Activated CD8-positive, alpha-beta T cell treated with anti-CD3 and anti-CD28 coated beads for 36 hours (primary cell): Measurements from ENCODE around the gene CORO2A. TPM values are rescaled to one million over a fixed set of nuclear protein-coding genes. Genes with fewer than 3 reads are reported as not detected.

Experiments
- ATAC-seq: fragments of 200-7000 bp; cut with Tn5 transposase; one replicate; pipeline ENCODE4 v1.10.0; 2021; ENCODE audit warnings: mild to moderate bottlenecking, moderate library complexity
- CTCF ChIA-PET: fragments of 350-600 bp; sonication (Branson Sonifier 250); formaldehyde crosslinking; loops from one replicate; lab custom pipeline; 2021; ENCODE audit warnings: antibody characterized with exemption; lab: Charles Lee
- POLR2A ChIA-PET: fragments of 350-600 bp; sonication (Branson Sonifier 250); formaldehyde crosslinking; loops from one replicate; lab custom pipeline; 2021; ENCODE audit warnings: antibody characterized with exemption; lab: Charles Lee
- DNase-seq: peaks from one replicate; pipeline ENCODE4 v3.0.0-alpha.2; 2020
- H3K27ac Mint-ChIP-seq: one replicate; pipeline ENCODE4 v1.8.0; 2021; ENCODE audit warnings: mild to moderate bottlenecking, mixed read lengths
- H3K27me3 Mint-ChIP-seq: one replicate; pipeline ENCODE4 v1.8.0; 2021; ENCODE audit warnings: mixed read lengths
- H3K36me3 Mint-ChIP-seq: one replicate; pipeline ENCODE4 v1.8.0; 2021; ENCODE audit warnings: low read depth, mixed read lengths
- H3K4me1 Mint-ChIP-seq: one replicate; pipeline ENCODE4 v1.8.0; 2021; ENCODE audit warnings: low read depth, mixed read lengths
- H3K4me3 Mint-ChIP-seq: one replicate; pipeline ENCODE4 v1.8.0; 2021; ENCODE audit warnings: mild to moderate bottlenecking, moderate library complexity, mixed read lengths
- H3K9me3 Mint-ChIP-seq: one replicate; pipeline ENCODE4 v1.8.0; 2021; ENCODE audit warnings: mixed read lengths
- CTCF ChIP-seq: fragments of 200-600 bp; IDR thresholded peaks from one replicate; pipeline ENCODE4 v1.8.0; 2022; ENCODE audit warnings: antibody characterized with exemption, mild to moderate bottlenecking
- intact Hi-C: fragments of 100-400 bp; cut with micrococcal nuclease; formaldehyde crosslinking; loops from one replicate; pipeline ENCODE4 v1.10.0; 2022
- total RNA-seq, 2 experiments: library from RNA; stranded (reverse); gene quantifications; one replicate each; pipeline ENCODE4 v1.2.3, GENCODE V29; 2021

CORO2A gene
- total RNA-seq, 2 experiments from 2014 or later = 12.2 to 13.4 TPM

DNA sequence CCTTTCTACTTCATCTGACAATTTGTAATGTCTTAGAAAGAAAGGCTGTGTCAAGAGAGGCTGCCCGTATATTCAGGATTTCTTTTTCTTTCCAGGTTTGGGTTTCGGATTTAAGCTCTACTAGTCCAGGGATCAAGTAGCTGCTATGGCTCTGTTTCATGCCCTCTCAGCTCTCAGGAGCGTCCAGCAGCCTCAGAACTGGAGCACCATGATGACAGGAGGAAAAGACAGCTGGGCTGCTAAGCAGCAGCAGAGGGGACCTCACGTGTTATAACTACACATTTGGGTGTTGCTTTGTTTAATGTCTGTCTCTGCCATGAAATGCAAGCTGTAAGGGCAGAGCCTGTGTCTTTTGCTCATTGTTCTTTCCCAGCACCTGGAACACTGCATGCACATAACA, 34.5 kb upstream of the CORO2A start:
- no peaks in the 10 kb centered on the region for H3K9me3 Mint-ChIP-seq
- intact Hi-C loops = no loop called here
- DNase-seq = no peak
- ChIA-PET CTCF (interaction anchor here (0.9 kb wide), 1 partner anchor 153 kb away, joined by 3 read pairs; no protein-coding TSS in a partner anchor), POLR2A (no interaction called here)
- no peak overlapping the region for H3K4me3 Mint-ChIP-seq
- no peak overlapping the region for H3K27ac Mint-ChIP-seq
- no peak for ATAC-seq
- no peak for TF ChIP-seq CTCF
- no peaks in the 10 kb centered on the region for H3K4me1 Mint-ChIP-seq
- H3K36me3 Mint-ChIP-seq = peaks cover 2% of the 10 kb centered on the region
- H3K27me3 Mint-ChIP-seq = no peaks in the 10 kb centered on the region

DNA sequence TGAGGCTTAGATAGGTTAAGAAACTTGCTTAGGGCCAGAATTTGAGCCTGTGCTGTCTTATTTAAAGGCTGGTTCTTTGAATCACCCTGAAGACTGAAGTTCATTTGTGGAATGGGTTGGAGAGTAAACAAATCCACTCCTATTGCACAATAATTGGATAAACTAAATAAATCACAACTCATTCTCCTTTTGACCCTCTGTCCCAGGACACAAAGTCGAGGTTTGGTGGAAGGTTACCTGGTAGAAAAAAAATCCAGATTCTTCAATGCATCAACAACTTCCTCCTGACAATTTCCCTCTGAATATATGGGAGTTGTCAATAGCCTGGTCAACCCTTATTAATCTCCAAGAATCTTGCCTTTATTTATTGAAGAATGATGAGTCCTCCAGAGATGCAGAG, 34.1 kb upstream of the CORO2A start:
- no peak overlapping the region for H3K27ac Mint-ChIP-seq
- DNase-seq (no peak), ATAC-seq (no peak)
- no peaks in the 10 kb centered on the region for H3K4me1 Mint-ChIP-seq
- POLR2A ChIA-PET = interaction anchor here (1.2 kb wide), 1 partner anchor 9 kb away, joined by 5 read pairs; no protein-coding TSS in a partner anchor
- CTCF ChIA-PET = interaction anchor here (1.1 kb wide), 1 partner anchor 38 kb away, joined by 4 read pairs; no protein-coding TSS in a partner anchor
- H3K4me3 Mint-ChIP-seq = no peak overlapping the region
- TF ChIP-seq CTCF = no peak
- no peaks in the 10 kb centered on the region for H3K9me3 Mint-ChIP-seq
- peaks cover 2% of the 10 kb centered on the region for H3K36me3 Mint-ChIP-seq
- no peaks in the 10 kb centered on the region for H3K27me3 Mint-ChIP-seq
- intact Hi-C loops = no loop called here

- Mint-ChIP-seq H3K36me3 (peaks cover 2% of the 10 kb centered on the region), H3K9me3 (no peaks in the 10 kb centered on the region), H3K27ac (no peak overlapping the region), H3K4me1 (no peaks in the 10 kb centered on the region), H3K4me3 (no peak overlapping the region), H3K27me3 (no peaks in the 10 kb centered on the region)
- no peak for TF ChIP-seq CTCF
- DNase-seq (no peak), ATAC-seq (no peak)
- CTCF ChIA-PET = no interaction called here
- POLR2A ChIA-PET = no interaction called here
- intact Hi-C loops = no loop called here
These were observed 32.6 kb upstream of the CORO2A start for GRCh38 chr9:98225015-98225442.

DNA sequence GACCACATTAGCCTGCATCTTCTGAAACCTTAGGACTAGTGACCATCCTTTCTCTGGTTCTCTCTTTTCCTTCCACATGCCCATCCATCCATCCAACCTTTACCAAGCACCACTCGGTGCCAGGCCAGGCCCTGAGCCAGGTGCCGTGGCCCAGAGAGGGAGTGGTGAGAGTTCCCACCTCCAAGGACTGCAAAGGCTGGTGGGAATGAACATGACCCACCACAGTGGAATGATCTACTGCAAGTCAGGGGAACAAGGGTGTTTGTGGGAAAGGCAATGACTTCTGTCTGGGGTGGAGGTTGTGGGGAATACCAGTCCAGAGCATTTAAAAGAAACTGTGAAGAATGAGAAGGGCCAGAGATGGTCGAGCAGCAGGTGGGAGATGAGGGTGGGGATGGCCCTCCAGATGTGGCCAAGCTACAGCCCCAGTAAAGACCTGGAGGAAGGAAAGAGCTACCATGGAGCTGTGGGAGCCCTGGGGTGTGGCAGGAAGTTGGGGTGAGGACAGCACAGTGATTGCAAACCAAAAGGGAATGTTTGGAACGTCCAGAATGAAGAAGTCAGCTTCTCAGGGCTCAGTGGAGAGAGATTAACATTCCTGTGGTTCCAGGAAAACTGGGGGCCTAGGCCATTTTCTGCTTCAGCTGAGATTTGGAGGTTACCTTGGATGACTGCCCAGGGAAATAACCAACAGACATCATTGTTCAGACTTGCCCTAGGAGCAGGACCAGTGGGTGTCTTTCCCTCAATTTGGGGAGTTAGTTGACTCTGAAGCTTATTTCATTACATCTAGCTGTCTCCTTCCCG, 30.7 kb upstream of the CORO2A start:
- Mint-ChIP-seq H3K36me3 (no peaks in the 10 kb centered on the region), H3K27ac (no peak overlapping the region), H3K4me3 (no peak overlapping the region), H3K4me1 (no peaks in the 10 kb centered on the region), H3K9me3 (no peaks in the 10 kb centered on the region), H3K27me3 (no peaks in the 10 kb centered on the region)
- DNase-seq (no peak), ATAC-seq (no peak)
- intact Hi-C loops = no loop called here
- no peak for TF ChIP-seq CTCF
- ChIA-PET POLR2A (no interaction called here), CTCF (interaction anchor here (1.1 kb wide), 1 partner anchor 12 kb away, joined by 3 read pairs; no protein-coding TSS in a partner anchor)

GRCh38 chr9:98220911-98221310, 28.5 kb upstream of the CORO2A start:
- ATAC-seq = no peak
- intact Hi-C loops = no loop called here
- DNase-seq = no peak
- no peaks in the 10 kb centered on the region for H3K9me3 Mint-ChIP-seq
- no peaks in the 10 kb centered on the region for H3K27me3 Mint-ChIP-seq
- H3K4me1 Mint-ChIP-seq = no peaks in the 10 kb centered on the region
- ChIA-PET CTCF (interaction anchor here (0.6 to 1.4 kb wide), 3 partner anchors 15 to 43 kb away, joined by 3 to 7 read pairs (median 3); no protein-coding TSS in a partner anchor), POLR2A (no interaction called here)
- no peak overlapping the region for H3K27ac Mint-ChIP-seq
- no peak overlapping the region for H3K4me3 Mint-ChIP-seq
- H3K36me3 Mint-ChIP-seq = no peaks in the 10 kb centered on the region
- TF ChIP-seq CTCF = no peak
